GM18526 (cell line): ENCODE measurements around the gene MRPL11.

Experiments used
- POLR2A ChIP-seq: IDR thresholded peaks from 3 replicates; pipeline ENCODE4 v1.6.1; 2011; ENCODE audit not compliant: insufficient read length; ENCODE audit errors: extremely low read depth

Gene MRPL11

GRCh38 chr11:66386171-66387069, 52.2 kb downstream of the MRPL11 start:
- no peak for TF ChIP-seq POLR2A
